HepG2 (cell line): ENCODE results near the gene PGA5. TPM values are rescaled to one million over a fixed set of nuclear protein-coding genes. Genes with fewer than 3 reads are reported as not detected.

ENCODE experiments used
- ARID4A ChIP-seq: sonication (generic); formaldehyde crosslinking; IDR thresholded peaks from 2 replicates; pipeline ENCODE4 v1.5.0; 2020; ENCODE audit warnings: mild to moderate bottlenecking, missing genetic modification reagents, borderline replicate concordance
- CCDC6 ChIP-seq: sonication (generic); formaldehyde crosslinking; IDR thresholded peaks from 2 replicates; pipeline ENCODE4 v1.8.1; 2022; ENCODE audit warnings: mild to moderate bottlenecking, missing genetic modification reagents, moderate library complexity
- HOXD1 ChIP-seq: sonication (generic); formaldehyde crosslinking; IDR thresholded peaks from 2 replicates; pipeline ENCODE4 v1.5.0; 2020; ENCODE audit warnings: missing genetic modification reagents
- MBD4 ChIP-seq: IDR thresholded peaks from 2 replicates; pipeline ENCODE4 v1.6.1; 2012; ENCODE audit warnings: low read length, inconsistent platforms, borderline replicate concordance
- MEIS2 ChIP-seq: sonication (generic); formaldehyde crosslinking; IDR thresholded peaks from 2 replicates; pipeline ENCODE4 v1.9.0; 2021; ENCODE audit warnings: mild to moderate bottlenecking, missing genetic modification reagents
- MIER3 ChIP-seq: IDR thresholded peaks from 2 replicates; pipeline ENCODE4 v1.6.1; 2016; ENCODE audit warnings: missing compliant biosample characterization, borderline replicate concordance
- RXRA ChIP-seq: sonication (generic); formaldehyde crosslinking; IDR thresholded peaks from 2 replicates; pipeline ENCODE4 v1.5.1; 2020; ENCODE audit warnings: missing genetic modification reagents
- TFDP1 ChIP-seq: IDR thresholded peaks from 2 replicates; pipeline ENCODE4 v1.6.1; 2016; ENCODE audit warnings: missing compliant biosample characterization, missing genetic modification reagents, borderline replicate concordance
- TFDP2 ChIP-seq: sonication (generic); formaldehyde crosslinking; IDR thresholded peaks from 2 replicates; pipeline ENCODE4 v1.4.0; 2020; ENCODE audit warnings: missing genetic modification reagents
- ZBTB26 ChIP-seq: IDR thresholded peaks from 2 replicates; pipeline ENCODE4 v1.6.1; 2016; ENCODE audit warnings: missing compliant biosample characterization, missing genetic modification reagents, borderline replicate concordance
- ZHX2 ChIP-seq, 2 experiments: sonication (generic) in 1 of 2; formaldehyde crosslinking in 1 of 2; IDR thresholded peaks; 2 replicates each; pipeline versions ENCODE4 v1.6.1 to v1.9.0; 2014 to 2022; ENCODE audit warnings: antibody characterized with exemption in 1 of 2, borderline replicate concordance in 1 of 2, inconsistent platforms in 1 of 2, low read depth in 1 of 2, missing genetic modification reagents in 1 of 2
- ZNF431 ChIP-seq: sonication (generic); formaldehyde crosslinking; IDR thresholded peaks from 2 replicates; pipeline ENCODE4 v1.9.0; 2022; ENCODE audit warnings: missing genetic modification reagents, low read depth, mild to moderate bottlenecking, borderline replicate concordance
- ZNF788 ChIP-seq: sonication (generic); formaldehyde crosslinking; IDR thresholded peaks from 2 replicates; pipeline ENCODE4 v1.5.0; 2020; ENCODE audit warnings: mild to moderate bottlenecking, missing genetic modification reagents, borderline replicate concordance
- ZNF83 ChIP-seq: sonication (generic); formaldehyde crosslinking; IDR thresholded peaks from 2 replicates; pipeline ENCODE4 v1.4.0; 2020; ENCODE audit warnings: missing genetic modification reagents, mild to moderate bottlenecking, borderline replicate concordance
- polyA plus RNA-seq, 8 experiments: library from polyadenylated mRNA; depleted of rRNA in 3 of 8; stranded (reverse) in 7 of 8; unstranded in 1 of 8; fragments of >200 nt; fragmentation: Illumina TruSeq in 4 of 8; extraction: Trizol in 4 of 8; gene quantifications; 2 replicates each; pipeline versions ENCODE4 v1.2.1 to v1.2.3, GENCODE V29; 2011 to 2016; ENCODE audit warnings: low read depth in 4 of 8, missing spikeins in 1 of 8, mixed read lengths in 1 of 8; ENCODE audit not compliant: insufficient read depth in 1 of 8
- total RNA-seq, 5 experiments: library from RNA; depleted of rRNA; stranded (reverse); fragments of >200 nt; fragmentation: Illumina TruSeq; extraction: Trizol; gene quantifications; 2 replicates each; pipeline ENCODE4 v1.2.3, GENCODE V29; 2016; ENCODE audit warnings: low read depth in 1 of 5

The PGA5 gene
- total and polyA plus RNA-seq, 2 of the 13 experiments (the other 11 are each of a cell fraction or from before 2014, with no cell fraction given), result not detected

GRCh38 chr11:61267437-61267841, 26.5 kb downstream of the PGA5 start (continued):
- TF ChIP-seq TFDP2 (CRISPR knock-in tag), result peak; percentile 94
- TF ChIP-seq MIER3 (CRISPR knock-in tag), result peak; percentile 46; the same call in 1 of the 2 replicates
- TF ChIP-seq ZNF431 (CRISPR knock-in tag), result 0 out of 2 replicates have a peak, but pooled peaks have one; percentile 41
- TF ChIP-seq ZBTB26 (CRISPR knock-in tag), result peak; percentile 29; the same call in 1 of the 2 replicates
- TF ChIP-seq HOXD1 (CRISPR knock-in tag), result 0 out of 2 replicates have a peak, but pooled peaks have one; percentile 31
- TF ChIP-seq ZNF788 (CRISPR knock-in tag), result peak; percentile 36; the same call in 1 of the 2 replicates
- 0 out of 2 replicates have a peak, but pooled peaks have one; percentile 27 for TF ChIP-seq ZHX2 (IDR thresholded peaks at IDR 0.05; ENCODE audit: low read depth)
- TF ChIP-seq ZHX2 (CRISPR knock-in tag; IDR thresholded peaks at IDR 0.05; ENCODE audit: borderline replicate concordance), result no peak
- TF ChIP-seq ZNF83 (CRISPR knock-in tag), result no peak
- no peak for TF ChIP-seq CCDC6 (CRISPR knock-in tag)
- TF ChIP-seq TFDP1 (CRISPR knock-in tag), result peak; percentile 91; the same call in 1 of the 2 replicates
- TF ChIP-seq ARID4A (CRISPR knock-in tag), result peak; percentile 47; the same call in 1 of the 2 replicates
- peak; percentile 60; the same call in 1 of the 2 replicates for TF ChIP-seq MBD4
- TF ChIP-seq MEIS2 (CRISPR knock-in tag), result peak; percentile 49; the same call in 1 of the 2 replicates
- TF ChIP-seq RXRA (CRISPR knock-in tag), result peak; percentile 71; the same call in 1 of the 2 replicates
